OCI-LY7 (cell line): Measurements from ENCODE around the gene ACBD7. TPM values are rescaled to one million over a fixed set of nuclear protein-coding genes. Genes with fewer than 3 reads are reported as not detected.

Experiments
- BruUV-seq: library from RNA; stranded (reverse); fragments of 400-500 nt; replicated peaks from 2 replicates; lab custom pipeline; 2021; lab: Mats Ljungman, UMichigan
- CTCF ChIA-PET: fragments of 300-600 bp; sonication (Branson Sonifier 250); formaldehyde crosslinking; loops from one replicate; lab custom pipeline; 2022; ENCODE audit warnings: antibody characterized with exemption; ENCODE audit not compliant: unreplicated experiment; lab: Charles Lee
- POLR2A ChIA-PET: fragments of 300-600 bp; sonication (Branson Sonifier 250); formaldehyde crosslinking; loops from one replicate; lab custom pipeline; 2022; ENCODE audit warnings: antibody characterized with exemption; lab: Charles Lee
- DNase-seq: peaks from one replicate; pipeline ENCODE4 v3.0.0-alpha.2; 2015; ENCODE audit warnings: low spot score
- H2AFZ ChIP-seq: fragments of 200-600 bp; sonication (generic), shearing (Covaris generic); 2 replicates; pipeline ENCODE4 v1.6.1; 2014; ENCODE audit warnings: mild to moderate bottlenecking, antibody characterized with exemption, low read length, moderate library complexity
- H3K27ac ChIP-seq: fragments of 200-600 bp; sonication (generic); 2 replicates; pipeline ENCODE4 v1.5.1; 2014; ENCODE audit warnings: mixed run types, low read depth, mild to moderate bottlenecking, moderate library complexity, low read length, inconsistent platforms; ENCODE audit not compliant: poor library complexity, severe bottlenecking
- H3K36me3 ChIP-seq: fragments of 200-600 bp; sonication (generic); 2 replicates; pipeline ENCODE4 v1.6.1; 2014; ENCODE audit warnings: mild to moderate bottlenecking, antibody characterized with exemption, low read length, moderate library complexity, mixed read lengths; ENCODE audit not compliant: insufficient read depth
- H3K4me1 ChIP-seq: fragments of 200-600 bp; sonication (generic); 2 replicates; pipeline ENCODE4 v1.5.1; 2014; ENCODE audit warnings: mild to moderate bottlenecking, low read length; ENCODE audit not compliant: insufficient read depth, poor library complexity, severe bottlenecking
- H3K4me2 ChIP-seq: fragments of 200-600 bp; sonication (generic); 2 replicates; pipeline ENCODE4 v1.6.1; 2014; ENCODE audit warnings: mild to moderate bottlenecking, low read length
- H3K4me3 ChIP-seq: fragments of 200-600 bp; sonication (generic); 2 replicates; pipeline ENCODE4 v1.5.1; 2014; ENCODE audit warnings: mild to moderate bottlenecking, low read depth, low read length; ENCODE audit not compliant: poor library complexity, severe bottlenecking
- H3K79me2 ChIP-seq: fragments of 200-600 bp; sonication (generic); 2 replicates; pipeline ENCODE4 v1.6.1; 2016; ENCODE audit warnings: low read depth, mild to moderate bottlenecking, low read length, moderate library complexity, mixed read lengths; ENCODE audit not compliant: insufficient read depth
- H3K9me2 ChIP-seq: fragments of 200-600 bp; sonication (generic); 2 replicates; pipeline ENCODE4 v1.6.1; 2016; ENCODE audit warnings: mild to moderate bottlenecking, low read length, mixed read lengths; ENCODE audit not compliant: insufficient read depth
- H3K9me3 ChIP-seq: fragments of 200-600 bp; sonication (generic); 2 replicates; pipeline ENCODE4 v1.6.1; 2014; ENCODE audit warnings: mild to moderate bottlenecking, mixed run types, low read length, mixed read lengths
- H4K20me1 ChIP-seq: fragments of 200-600 bp; sonication (generic); 2 replicates; pipeline ENCODE4 v1.6.1; 2014; ENCODE audit warnings: mild to moderate bottlenecking, antibody characterized with exemption, low read length, moderate library complexity, mixed read lengths; ENCODE audit not compliant: insufficient read depth
- CTCF ChIP-seq: fragments of 200-600 bp; sonication (generic); conservative IDR thresholded peaks from 2 replicates; pipeline ENCODE4 v1.5.1; 2014; ENCODE audit warnings: mild to moderate bottlenecking, antibody characterized with exemption, low read length, moderate library complexity, mixed read lengths
- EZH2phosphoT487 ChIP-seq: fragments of 200-600 bp; sonication (generic); IDR thresholded peaks from 2 replicates; pipeline ENCODE4 v1.6.1; 2018; ENCODE audit warnings: low read depth, borderline replicate concordance, mild to moderate bottlenecking, mixed run types, antibody characterized with exemption, low read length, moderate library complexity, mixed read lengths
- intact Hi-C: fragments of 100-400 bp; cut with micrococcal nuclease; formaldehyde crosslinking; loops from one replicate; pipeline ENCODE4 v1.10.0; 2022; ENCODE audit not compliant: unreplicated experiment
- total RNA-seq, 2 experiments: library from RNA; depleted of rRNA in 1 of 2; stranded (reverse); fragments of >200 nt in 1 of 2; shearing (Covaris generic) in 1 of 2; gene quantifications; 2 replicates each; pipeline ENCODE4 v1.2.3, GENCODE V29; 2014 to 2022

ACBD7 gene
- total RNA-seq, 2 experiments from 2014 or later, result 15.0 to 26.9 TPM

GRCh38 chr10:15038416-15038815 lies 50.2 kb downstream of the ACBD7 start:
- no peaks in the 10 kb centered on the region for H3K4me1 ChIP-seq
- no peaks in the 10 kb centered on the region for H3K9me2 ChIP-seq
- H3K79me2 ChIP-seq, result no peaks in the 10 kb centered on the region
- H3K36me3 ChIP-seq, result no peaks in the 10 kb centered on the region
- intact Hi-C loops, result no loop called here
- no peak overlapping the region for H3K4me3 ChIP-seq
- ChIA-PET CTCF (no interaction called here), POLR2A (no interaction called here)
- no peak overlapping the region for H3K27ac ChIP-seq
- TF ChIP-seq CTCF, result no peak
- no peak for TF ChIP-seq EZH2phosphoT487
- H4K20me1 ChIP-seq, result no peaks in the 10 kb centered on the region
- no peak for DNase-seq
- H3K4me2 ChIP-seq, result no peak overlapping the region
- H2AFZ ChIP-seq, result no peak overlapping the region
- no peaks in the 10 kb centered on the region for H3K9me3 ChIP-seq
- BruUV-seq, result no TSS peak

GRCh38 chr10:15037691-15038090 lies 50.9 kb downstream of the ACBD7 start:
- CTCF ChIA-PET, result no interaction called here
- POLR2A ChIA-PET, result no interaction called here
- DNase-seq, result no peak

More at GRCh38 chr10:15037691-15038090, 50.9 kb downstream of the ACBD7 start:
- no TSS peak for BruUV-seq
- H3K79me2 ChIP-seq, result no peaks in the 10 kb centered on the region
- intact Hi-C loops, result no loop called here
- no peaks in the 10 kb centered on the region for H3K4me1 ChIP-seq
- H3K4me2 ChIP-seq, result no peak overlapping the region
- no peaks in the 10 kb centered on the region for H3K9me2 ChIP-seq
- no peaks in the 10 kb centered on the region for H3K36me3 ChIP-seq
- no peaks in the 10 kb centered on the region for H4K20me1 ChIP-seq
- no peak overlapping the region for H2AFZ ChIP-seq
- H3K27ac ChIP-seq, result no peak overlapping the region
- no peaks in the 10 kb centered on the region for H3K9me3 ChIP-seq
- no peak overlapping the region for H3K4me3 ChIP-seq
- TF ChIP-seq CTCF (no peak), EZH2phosphoT487 (no peak)
